OCI-LY1 (cell line): ENCODE data around the gene NDUFS7.

Source experiments
- EZH2 ChIP-seq: fragments of 200-600 bp; sonication (generic), shearing (Covaris generic); IDR thresholded peaks from 2 replicates; pipeline ENCODE4 v1.8.0; 2017; ENCODE audit warnings: borderline replicate concordance, mixed run types, mild to moderate bottlenecking, antibody characterized with exemption, low read length, moderate library complexity, mixed read lengths
- TF ChIP-seq, protein P1 (sequence below): fragments of 200-600 bp; sonication (generic), shearing (Covaris generic); IDR thresholded peaks from 2 replicates; pipeline ENCODE4 v1.5.1; 2017; ENCODE audit warnings: mild to moderate bottlenecking, antibody characterized with exemption, low read length, moderate library complexity, mixed read lengths

DNA sequence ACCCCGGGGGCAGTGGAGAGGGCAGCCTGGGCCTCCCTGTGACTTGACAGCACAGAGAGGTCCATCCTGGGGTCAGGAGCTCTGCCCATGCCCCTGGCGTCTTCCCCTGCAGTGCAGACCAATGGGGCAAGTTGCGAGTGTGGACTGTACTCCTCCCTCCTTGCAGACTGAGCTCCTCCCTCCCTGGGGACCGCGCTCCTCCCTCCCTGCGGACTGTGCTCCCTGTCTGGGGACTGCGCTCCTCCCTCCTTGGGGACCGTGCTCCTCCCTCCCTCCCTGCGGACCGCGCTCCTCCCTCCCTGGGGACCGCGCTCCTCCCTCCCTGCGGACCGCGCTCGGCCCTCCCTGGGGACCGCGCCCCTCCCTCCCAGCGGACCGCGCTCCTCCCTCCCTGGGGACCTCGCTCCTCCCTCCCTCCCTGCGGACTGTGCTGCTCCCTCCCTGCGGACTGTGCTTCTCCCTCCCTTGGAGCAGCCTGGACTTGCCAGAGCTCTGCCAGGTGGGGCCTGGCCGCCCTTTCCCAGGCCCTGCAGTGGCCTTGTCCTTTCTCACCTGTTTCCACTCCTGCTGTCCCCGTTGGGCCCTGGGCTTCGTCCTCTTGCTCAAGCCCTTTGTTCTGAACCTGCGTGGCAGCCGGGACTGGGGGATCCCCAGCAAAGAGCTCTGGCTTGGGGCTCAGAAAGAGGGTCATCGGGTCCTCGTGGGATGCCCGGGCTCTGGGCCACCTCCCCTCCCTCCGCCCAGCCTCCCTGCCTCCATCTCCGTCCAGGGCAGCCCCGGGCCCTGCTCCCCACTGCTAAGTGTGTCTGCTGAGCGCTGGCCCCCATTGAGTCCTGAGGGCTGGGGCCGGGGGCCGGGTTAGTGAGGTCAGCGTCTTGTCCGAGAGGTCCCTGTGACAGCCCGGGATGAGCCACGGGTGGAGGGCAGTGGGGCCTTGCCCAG is 10.8 kb downstream of the NDUFS7 start:
- TF ChIP-seq, protein P1, sequence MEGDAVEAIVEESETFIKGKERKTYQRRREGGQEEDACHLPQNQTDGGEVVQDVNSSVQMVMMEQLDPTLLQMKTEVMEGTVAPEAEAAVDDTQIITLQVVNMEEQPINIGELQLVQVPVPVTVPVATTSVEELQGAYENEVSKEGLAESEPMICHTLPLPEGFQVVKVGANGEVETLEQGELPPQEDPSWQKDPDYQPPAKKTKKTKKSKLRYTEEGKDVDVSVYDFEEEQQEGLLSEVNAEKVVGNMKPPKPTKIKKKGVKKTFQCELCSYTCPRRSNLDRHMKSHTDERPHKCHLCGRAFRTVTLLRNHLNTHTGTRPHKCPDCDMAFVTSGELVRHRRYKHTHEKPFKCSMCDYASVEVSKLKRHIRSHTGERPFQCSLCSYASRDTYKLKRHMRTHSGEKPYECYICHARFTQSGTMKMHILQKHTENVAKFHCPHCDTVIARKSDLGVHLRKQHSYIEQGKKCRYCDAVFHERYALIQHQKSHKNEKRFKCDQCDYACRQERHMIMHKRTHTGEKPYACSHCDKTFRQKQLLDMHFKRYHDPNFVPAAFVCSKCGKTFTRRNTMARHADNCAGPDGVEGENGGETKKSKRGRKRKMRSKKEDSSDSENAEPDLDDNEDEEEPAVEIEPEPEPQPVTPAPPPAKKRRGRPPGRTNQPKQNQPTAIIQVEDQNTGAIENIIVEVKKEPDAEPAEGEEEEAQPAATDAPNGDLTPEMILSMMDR, result no peak
- TF ChIP-seq EZH2, result no peak
